Retinal pigment epithelial cell (primary cell): ENCODE results near the gene RTN4RL2.

ENCODE experiments used
- DNase-seq: peaks from one replicate; pipeline ENCODE4 v3.0.0-alpha.2; 2010; ENCODE audit warnings: low read depth
- H3K4me3 ChIP-seq: 2 replicates; pipeline ENCODE4 v1.5.1; 2011; ENCODE audit warnings: mild to moderate bottlenecking, low read length, control low read depth, moderate library complexity
- CTCF ChIP-seq: conservative IDR thresholded peaks from 2 replicates; pipeline ENCODE4 v1.5.1; 2011; ENCODE audit warnings: low read depth, low read length, control low read depth, inconsistent platforms

The RTN4RL2 gene

GRCh38 chr11:57516061-57516443, 55.7 kb downstream of the RTN4RL2 start:
- peak overlapping the region; percentile 68 for H3K4me3 ChIP-seq
- no peak for TF ChIP-seq CTCF
- no peak for DNase-seq

- DNase-seq: no peak
- TF ChIP-seq CTCF: no peak
- H3K4me3 ChIP-seq: no peak overlapping the region
Measured at GRCh38 chr11:57521116-57521515, 60.8 kb downstream of the RTN4RL2 start.

GRCh38 chr11:57523419-57523818, 63.1 kb downstream of the RTN4RL2 start:
- no peak overlapping the region for H3K4me3 ChIP-seq
- no peak for TF ChIP-seq CTCF
- no peak for DNase-seq
